Neural progenitor cell (in vitro differentiated cells): ENCODE measurements around the gene ZNF641. TPM values are rescaled to one million over a fixed set of nuclear protein-coding genes. Genes with fewer than 3 reads are reported as not detected.
A peak's percentile ranks its signal among the peaks of the same experiment; 100 is the strongest.

Experiments used
- DNase-seq: peaks from one replicate; pipeline ENCODE4 v3.0.0-alpha.2; 2016; ENCODE audit warnings: low spot score
- H2AFZ ChIP-seq: fragments of 200-600 bp; sonication (generic); replicated peaks from 2 replicates; pipeline ENCODE4 v1.6.1; 2016; ENCODE audit warnings: antibody characterized with exemption
- H3F3A ChIP-seq: fragments of 200-600 bp; sonication (generic); 2 replicates; pipeline ENCODE4 v1.6.1; 2016; ENCODE audit warnings: antibody characterized with exemption, low read depth
- H3K27ac ChIP-seq: fragments of 200-600 bp; sonication (generic); 2 replicates; pipeline ENCODE4 v1.5.1; 2016; ENCODE audit warnings: mild to moderate bottlenecking
- H3K27me3 ChIP-seq: fragments of 200-600 bp; sonication (generic); 2 replicates; pipeline ENCODE4 v1.6.1; 2016; ENCODE audit warnings: mild to moderate bottlenecking, moderate library complexity
- H3K36me3 ChIP-seq: fragments of 200-600 bp; sonication (generic); 2 replicates; pipeline ENCODE4 v1.5.1; 2016
- H3K4me1 ChIP-seq: fragments of 200-600 bp; sonication (generic); 2 replicates; pipeline ENCODE4 v1.6.1; 2016; ENCODE audit warnings: mixed run types
- H3K4me2 ChIP-seq: fragments of 200-600 bp; sonication (generic); 2 replicates; pipeline ENCODE4 v1.6.1; 2016
- H3K4me3 ChIP-seq: fragments of 200-600 bp; sonication (generic); 2 replicates; pipeline ENCODE4 v1.5.1; 2016
- H3K79me2 ChIP-seq: fragments of 200-600 bp; sonication (generic); 2 replicates; pipeline ENCODE4 v1.6.1; 2016; ENCODE audit warnings: low read depth
- H3K9ac ChIP-seq: fragments of 200-600 bp; sonication (generic); 2 replicates; pipeline ENCODE4 v1.6.1; 2016
- H3K9me3 ChIP-seq: fragments of 200-600 bp; sonication (generic); 2 replicates; pipeline ENCODE4 v1.5.1; 2016; ENCODE audit warnings: low read depth
- H4K20me1 ChIP-seq: fragments of 200-600 bp; sonication (generic); 2 replicates; pipeline ENCODE4 v1.6.1; 2016; ENCODE audit warnings: low read depth
- H3K27ac Mint-ChIP-seq: 3 replicates; pipeline ENCODE4 v1.8.0; 2021; ENCODE audit warnings: mixed read lengths
- H3K27me3 Mint-ChIP-seq: 2 replicates; pipeline ENCODE4 v1.8.0; 2022; ENCODE audit warnings: low read depth, mild to moderate bottlenecking, inconsistent platforms, moderate library complexity, mixed read lengths; ENCODE audit not compliant: insufficient read depth
- H3K36me3 Mint-ChIP-seq: 3 replicates; pipeline ENCODE4 v1.8.0; 2021; ENCODE audit warnings: mixed read lengths
- H3K4me1 Mint-ChIP-seq: 3 replicates; pipeline ENCODE4 v1.8.0; 2021; ENCODE audit warnings: mixed read lengths
- H3K4me3 Mint-ChIP-seq: 3 replicates; pipeline ENCODE4 v1.8.0; 2021; ENCODE audit warnings: mild to moderate bottlenecking, moderate library complexity, mixed read lengths
- H3K9me3 Mint-ChIP-seq: 3 replicates; pipeline ENCODE4 v1.8.0; 2020; ENCODE audit warnings: mixed read lengths
- CTCF ChIP-seq: fragments of 200-600 bp; sonication (generic); IDR thresholded peaks from 2 replicates; pipeline ENCODE4 v1.5.1; 2017; ENCODE audit warnings: antibody characterized with exemption, mild to moderate bottlenecking
- EZH2 ChIP-seq: fragments of 200-600 bp; sonication (generic); IDR thresholded peaks from 2 replicates; pipeline ENCODE4 v1.6.1; 2017; ENCODE audit warnings: antibody characterized with exemption, mild to moderate bottlenecking, moderate library complexity
- EZH2phosphoT487 ChIP-seq: fragments of 200-600 bp; sonication (generic); IDR thresholded peaks from 2 replicates; pipeline ENCODE4 v1.6.1; 2017; ENCODE audit warnings: antibody characterized with exemption
- total RNA-seq: library from RNA; depleted of rRNA; stranded (reverse); fragments of >200 nt; gene quantifications from 2 replicates; pipeline ENCODE4 v1.2.3, GENCODE V29; 2015; ENCODE audit warnings: low replicate concordance

The ZNF641 gene
- total RNA-seq, 1 donor from 2014 or later = 21.7 TPM

- Histone ChIP-seq H3K4me2 (no peak overlapping the region), H3K9ac (no peak overlapping the region), H3K4me1 (no peaks in the 10 kb centered on the region), H4K20me1 (no peaks in the 10 kb centered on the region), H3K27ac (no peak overlapping the region), H2AFZ (no peak overlapping the region), H3K9me3 (no peaks in the 10 kb centered on the region), H3K79me2 (no peaks in the 10 kb centered on the region), H3F3A (no peaks in the 10 kb centered on the region), H3K36me3 (no peaks in the 10 kb centered on the region), H3K4me3 (no peak overlapping the region), H3K27me3 (no peaks in the 10 kb centered on the region)
- no peaks in the 10 kb centered on the region for H3K36me3 Mint-ChIP-seq
- H3K27ac Mint-ChIP-seq = no peak overlapping the region
- H3K27me3 Mint-ChIP-seq = no peaks in the 10 kb centered on the region
- no peak overlapping the region for H3K4me3 Mint-ChIP-seq
- H3K4me1 Mint-ChIP-seq = no peaks in the 10 kb centered on the region
- H3K9me3 Mint-ChIP-seq = no peaks in the 10 kb centered on the region
- TF ChIP-seq EZH2phosphoT487 = no peak
- DNase-seq = no peak
Measured at GRCh38 chr12:48358937-48359513, 8.3 kb upstream of the ZNF641 start.

GRCh38 chr12:48356041-48356768, 5.5 kb upstream of the ZNF641 start:
- TF ChIP-seq EZH2 = no peak
- no peak for TF ChIP-seq CTCF
- TF ChIP-seq EZH2phosphoT487 = no peak
- peaks cover 3% of the 10 kb centered on the region for H3K27me3 ChIP-seq
- H3K27ac Mint-ChIP-seq = no peak overlapping the region

GRCh38 chr12:48352157-48352760, 1.5 kb upstream of the ZNF641 start:
- Histone ChIP-seq H4K20me1 (no peaks in the 10 kb centered on the region), H3K4me2 (peak overlapping the region; percentile 82), H3K9ac (no peak overlapping the region), H3F3A (peaks cover 28% of the 10 kb centered on the region), H3K36me3 (no peaks in the 10 kb centered on the region), H3K79me2 (no peaks in the 10 kb centered on the region), H3K27me3 (peaks cover 3% of the 10 kb centered on the region), H3K4me3 (no peak overlapping the region), H3K4me1 (peaks cover 12% of the 10 kb centered on the region), H3K9me3 (no peaks in the 10 kb centered on the region), H2AFZ (no peak overlapping the region), H3K27ac (no peak overlapping the region)
- Mint-ChIP-seq H3K36me3 (no peaks in the 10 kb centered on the region), H3K27ac (no peak overlapping the region), H3K4me1 (peaks cover 7% of the 10 kb centered on the region), H3K4me3 (peak overlapping the region; percentile 36), H3K9me3 (no peaks in the 10 kb centered on the region), H3K27me3 (peaks cover 2% of the 10 kb centered on the region)
- no peak for DNase-seq
- TF ChIP-seq EZH2 (no peak), EZH2phosphoT487 (no peak)

More at GRCh38 chr12:48356041-48356768, 5.5 kb upstream of the ZNF641 start:
- H3K9me3 ChIP-seq = no peaks in the 10 kb centered on the region
- peaks cover 2% of the 10 kb centered on the region for H3K27me3 Mint-ChIP-seq
- no peaks in the 10 kb centered on the region for H3K36me3 Mint-ChIP-seq
- no peak overlapping the region for H3K9ac ChIP-seq
- H4K20me1 ChIP-seq = no peaks in the 10 kb centered on the region
- H3K4me3 ChIP-seq = no peak overlapping the region
- no peaks in the 10 kb centered on the region for H3K36me3 ChIP-seq
- H3K4me2 ChIP-seq = no peak overlapping the region
- H3K4me1 ChIP-seq = peaks cover 5% of the 10 kb centered on the region
- H3K79me2 ChIP-seq = no peaks in the 10 kb centered on the region
- no peak overlapping the region for H2AFZ ChIP-seq
- H3K9me3 Mint-ChIP-seq = no peaks in the 10 kb centered on the region
- peaks cover 8% of the 10 kb centered on the region for H3F3A ChIP-seq
- no peak overlapping the region for H3K27ac ChIP-seq
- DNase-seq = no peak
- peaks cover 4% of the 10 kb centered on the region for H3K4me1 Mint-ChIP-seq
- H3K4me3 Mint-ChIP-seq = no peak overlapping the region

- Mint-ChIP-seq H3K36me3 (peaks cover 2% of the 10 kb centered on the region), H3K27ac (no peak overlapping the region), H3K4me1 (peaks cover 7% of the 10 kb centered on the region), H3K9me3 (no peaks in the 10 kb centered on the region), H3K27me3 (peaks cover 2% of the 10 kb centered on the region), H3K4me3 (peak overlapping the region; percentile 95)
- H3K27me3 ChIP-seq = peaks cover 3% of the 10 kb centered on the region
- H3K9ac ChIP-seq = no peak overlapping the region
- no peak for TF ChIP-seq EZH2
- no peak for TF ChIP-seq EZH2phosphoT487
- no peak for TF ChIP-seq CTCF
- H3K27ac ChIP-seq = no peak overlapping the region
- H3F3A ChIP-seq = peaks cover 28% of the 10 kb centered on the region
- H3K4me2 ChIP-seq = peak overlapping the region; percentile 82
- no peaks in the 10 kb centered on the region for H3K36me3 ChIP-seq
- no peaks in the 10 kb centered on the region for H3K9me3 ChIP-seq
- H4K20me1 ChIP-seq = no peaks in the 10 kb centered on the region
- H2AFZ ChIP-seq = peak overlapping the region; percentile 95
- no peak for DNase-seq
- peaks cover 12% of the 10 kb centered on the region for H3K4me1 ChIP-seq
- H3K79me2 ChIP-seq = no peaks in the 10 kb centered on the region
- peak overlapping the region; percentile 80 for H3K4me3 ChIP-seq
Measured at GRCh38 chr12:48351022-48351708, 446 bp upstream of the ZNF641 start.
